B cell (primary cell): ENCODE data around the gene CLDN24. TPM values are rescaled to one million over a fixed set of nuclear protein-coding genes. Genes with fewer than 3 reads are reported as not detected.

Experiments used
- ATAC-seq: fragments of 200-7000 bp; cut with Tn5 transposase; one replicate; pipeline ENCODE4 v1.10.0; 2021; ENCODE audit warnings: low read depth, mild to moderate bottlenecking, moderate number of reproducible peaks, moderate library complexity
- CTCF ChIA-PET: fragments of 350-600 bp; sonication (Branson Sonifier 250); formaldehyde crosslinking; loops from one replicate; lab custom pipeline; 2021; ENCODE audit warnings: antibody characterized with exemption, inconsistent platforms; lab: Charles Lee
- POLR2A ChIA-PET: fragments of 350-600 bp; sonication (Branson Sonifier 250); formaldehyde crosslinking; loops from one replicate; lab custom pipeline; 2021; ENCODE audit warnings: antibody characterized with exemption; lab: Charles Lee
- DNase-seq: peaks from one replicate; pipeline ENCODE4 v3.0.0; 2013
- H2AFZ ChIP-seq: 2 replicates; pipeline ENCODE4 v1.6.1; 2012; ENCODE audit warnings: mild to moderate bottlenecking, low read depth, low read length; ENCODE audit not compliant: insufficient read depth, poor library complexity, severe bottlenecking
- H3K27ac ChIP-seq, 2 donors: 1 replicate in 1 of 2; 2 replicates in 1 of 2; pipeline ENCODE4 v1.5.1; 2012 to 2013; ENCODE audit warnings: low read length in 2 of 2, mild to moderate bottlenecking in 2 of 2, moderate library complexity in 1 of 2
- H3K27me3 ChIP-seq, 4 experiments: fragments of 200-600 bp in 1 of 4; sonication (generic) in 1 of 4; replicated peaks in 1 of 4; 1 replicate in 2 of 4; 2 replicates in 2 of 4; pipeline versions ENCODE4 v1.6.1 to v1.7.0; 2013 to 2016; ENCODE audit warnings: low read length in 3 of 4, mild to moderate bottlenecking in 2 of 4, mixed read lengths in 1 of 4, moderate library complexity in 1 of 4; ENCODE audit not compliant: insufficient read depth in 4 of 4, control insufficient read depth in 3 of 4; ENCODE audit errors: control extremely low read depth in 1 of 4
- H3K36me3 ChIP-seq, 2 experiments: replicated peaks in 1 of 2; 1 replicate in 1 of 2; 2 replicates in 1 of 2; pipeline versions ENCODE4 v1.6.1 to v1.7.1; 2013; ENCODE audit warnings: low read length in 1 of 2; ENCODE audit not compliant: insufficient read depth in 2 of 2, control insufficient read depth in 1 of 2; ENCODE audit errors: control extremely low read depth in 1 of 2, extremely low read depth in 1 of 2
- H3K4me1 ChIP-seq, 2 donors: fragments of 200-600 bp in 1 of 2; sonication (generic) in 1 of 2; 1 replicate in 1 of 2; 2 replicates in 1 of 2; pipeline versions ENCODE4 v1.5.1 to v1.6.1; 2013 to 2017; ENCODE audit warnings: low read length in 2 of 2; ENCODE audit not compliant: control insufficient read depth in 2 of 2, insufficient read depth in 2 of 2
- H3K4me2 ChIP-seq: replicated peaks from 2 replicates; pipeline ENCODE3; 2012; ENCODE audit warnings: mild to moderate bottlenecking, low read depth, low read length; ENCODE audit not compliant: poor library complexity, severe bottlenecking
- H3K4me3 ChIP-seq, 5 experiments: fragments of 200-600 bp in 1 of 5; sonication (generic) in 1 of 5; 1 replicate in 3 of 5; 2 replicates in 2 of 5; pipeline versions ENCODE4 v1.5.1 to v1.7.0; 2011 to 2016; ENCODE audit warnings: low read length in 4 of 5, mild to moderate bottlenecking in 4 of 5, low read depth in 2 of 5, control low read depth in 1 of 5, moderate library complexity in 1 of 5; ENCODE audit not compliant: insufficient read depth in 1 of 5; ENCODE audit errors: control extremely low read depth in 1 of 5, extremely low read depth in 1 of 5
- H3K79me2 ChIP-seq: fragments of 200-600 bp; sonication (generic); one replicate; pipeline ENCODE4 v1.6.0; 2016; ENCODE audit warnings: low read length; ENCODE audit not compliant: control insufficient read depth, insufficient read depth
- H3K9ac ChIP-seq: fragments of 200-600 bp; sonication (generic); 2 replicates; pipeline ENCODE4 v1.6.1; 2017; ENCODE audit warnings: mild to moderate bottlenecking, low read length, moderate library complexity
- H3K9me3 ChIP-seq, 3 donors: one replicate each; pipeline versions ENCODE4 v1.6.1 to v1.7.1; 2013; ENCODE audit warnings: low read length in 2 of 3; ENCODE audit not compliant: control insufficient read depth in 2 of 3, insufficient read depth in 1 of 3; ENCODE audit errors: control extremely low read depth in 1 of 3
- H4K20me1 ChIP-seq: 2 replicates; pipeline ENCODE4 v1.6.0; 2012; ENCODE audit warnings: mild to moderate bottlenecking, low read length; ENCODE audit not compliant: insufficient read depth, control insufficient read depth, poor library complexity, severe bottlenecking
- H3K27ac Mint-ChIP-seq: one replicate; pipeline ENCODE4 v1.8.0; 2021; ENCODE audit warnings: mixed read lengths
- H3K27me3 Mint-ChIP-seq: one replicate; pipeline ENCODE4 v1.8.0; 2021; ENCODE audit warnings: mixed read lengths
- H3K4me1 Mint-ChIP-seq: one replicate; pipeline ENCODE4 v1.8.0; 2021; ENCODE audit warnings: mixed read lengths
- H3K4me3 Mint-ChIP-seq: one replicate; pipeline ENCODE4 v1.8.0; 2021; ENCODE audit warnings: mixed read lengths
- H3K9me3 Mint-ChIP-seq: one replicate; pipeline ENCODE4 v1.8.0; 2022; ENCODE audit warnings: mixed read lengths; ENCODE audit not compliant: insufficient read depth
- EZH2 ChIP-seq: IDR thresholded peaks from 2 replicates; pipeline ENCODE4 v1.6.1; 2012; ENCODE audit warnings: borderline replicate concordance, low read depth, mild to moderate bottlenecking, moderate library complexity, low read length; ENCODE audit not compliant: insufficient read depth, poor library complexity, severe bottlenecking
- WGBS: methylation state at CpG from one replicate; pipeline ENCODE4 v1.1.5; 2013; ENCODE audit warnings: missing lambda C conversion rate; ENCODE audit not compliant: insufficient coverage; 5-methylcytosine and 5-hydroxymethylcytosine counted together
- intact Hi-C: fragments of 100-400 bp; cut with micrococcal nuclease; formaldehyde crosslinking; loops from one replicate; pipeline ENCODE4 v1.10.0; 2022
- polyA plus RNA-seq: library from polyadenylated mRNA; depleted of rRNA; stranded (reverse); fragments of >200 nt; gene quantifications from 2 replicates; pipeline ENCODE4 v1.2.3, GENCODE V29; 2012
- total RNA-seq, 2 donors: library from RNA; stranded (reverse); fragments of 120-200 nt in 1 of 2; gene quantifications; 1 replicate in 1 of 2; 2 replicates in 1 of 2; pipeline versions ENCODE4 v1.2.3 to v1.2.4, GENCODE V29; 2013 to 2022
- TF ChIP-seq, protein P1 (sequence below): fragments of 200-600 bp; IDR thresholded peaks from one replicate; pipeline ENCODE4 v1.8.0; 2022; ENCODE audit warnings: antibody characterized with exemption, mild to moderate bottlenecking

Gene CLDN24
- total and polyA plus RNA-seq, 2 donors (not counting 1 experiment from before 2014, with no cell fraction given) = not detected

DNA sequence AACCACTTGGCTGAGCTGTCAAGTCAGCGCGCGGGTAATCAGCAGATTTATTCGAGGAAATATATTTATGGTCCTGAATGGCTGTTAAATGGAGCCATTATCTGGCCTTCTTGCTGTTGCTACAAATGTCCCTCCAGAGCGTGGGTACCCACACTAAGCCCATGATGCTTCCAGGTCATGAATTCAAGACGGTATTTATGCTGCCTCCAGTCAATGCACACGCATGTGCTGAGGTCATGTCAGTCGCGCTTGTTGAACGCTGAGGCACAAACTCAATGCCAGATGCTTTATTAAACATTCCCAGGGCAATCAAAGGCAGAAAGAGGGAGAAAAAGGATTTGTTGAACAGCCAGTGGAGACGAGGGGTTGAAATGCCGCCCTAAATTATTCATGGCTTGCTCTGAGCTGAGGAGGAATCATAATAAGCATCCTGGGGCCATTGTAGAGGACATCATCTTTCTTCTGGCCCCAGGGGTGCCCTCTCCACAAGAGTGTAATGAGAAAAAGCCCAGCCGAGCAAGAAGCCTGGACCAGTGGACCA, 36.1 kb upstream of the CLDN24 start:
- ChIA-PET CTCF (no interaction called here), POLR2A (no interaction called here)
- Histone ChIP-seq H3K4me3 (no peak overlapping the region), H4K20me1 (no peaks in the 10 kb centered on the region), H3K4me2 (no peak overlapping the region), H3K27ac (no peak overlapping the region), H3K27me3 (no peaks in the 10 kb centered on the region), H2AFZ (no peak overlapping the region), H3K36me3 (no peaks in the 10 kb centered on the region), H3K9ac (no peak overlapping the region), H3K9me3 (no peaks in the 10 kb centered on the region), H3K4me1 (no peaks in the 10 kb centered on the region), H3K79me2 (no peaks in the 10 kb centered on the region)
- Mint-ChIP-seq H3K4me3 (no peak overlapping the region), H3K27ac (no peak overlapping the region), H3K9me3 (no peaks in the 10 kb centered on the region), H3K27me3 (peaks cover 14% of the 10 kb centered on the region), H3K4me1 (no peaks in the 10 kb centered on the region)
- intact Hi-C loops = no loop called here
- DNase-seq (no peak), ATAC-seq (no peak)
- TF ChIP-seq, protein P1, sequence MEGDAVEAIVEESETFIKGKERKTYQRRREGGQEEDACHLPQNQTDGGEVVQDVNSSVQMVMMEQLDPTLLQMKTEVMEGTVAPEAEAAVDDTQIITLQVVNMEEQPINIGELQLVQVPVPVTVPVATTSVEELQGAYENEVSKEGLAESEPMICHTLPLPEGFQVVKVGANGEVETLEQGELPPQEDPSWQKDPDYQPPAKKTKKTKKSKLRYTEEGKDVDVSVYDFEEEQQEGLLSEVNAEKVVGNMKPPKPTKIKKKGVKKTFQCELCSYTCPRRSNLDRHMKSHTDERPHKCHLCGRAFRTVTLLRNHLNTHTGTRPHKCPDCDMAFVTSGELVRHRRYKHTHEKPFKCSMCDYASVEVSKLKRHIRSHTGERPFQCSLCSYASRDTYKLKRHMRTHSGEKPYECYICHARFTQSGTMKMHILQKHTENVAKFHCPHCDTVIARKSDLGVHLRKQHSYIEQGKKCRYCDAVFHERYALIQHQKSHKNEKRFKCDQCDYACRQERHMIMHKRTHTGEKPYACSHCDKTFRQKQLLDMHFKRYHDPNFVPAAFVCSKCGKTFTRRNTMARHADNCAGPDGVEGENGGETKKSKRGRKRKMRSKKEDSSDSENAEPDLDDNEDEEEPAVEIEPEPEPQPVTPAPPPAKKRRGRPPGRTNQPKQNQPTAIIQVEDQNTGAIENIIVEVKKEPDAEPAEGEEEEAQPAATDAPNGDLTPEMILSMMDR = no peak
- TF ChIP-seq EZH2 = no peak
- WGBS = 86% methylated on average over 9 of the region's 13 CpGs

DNA sequence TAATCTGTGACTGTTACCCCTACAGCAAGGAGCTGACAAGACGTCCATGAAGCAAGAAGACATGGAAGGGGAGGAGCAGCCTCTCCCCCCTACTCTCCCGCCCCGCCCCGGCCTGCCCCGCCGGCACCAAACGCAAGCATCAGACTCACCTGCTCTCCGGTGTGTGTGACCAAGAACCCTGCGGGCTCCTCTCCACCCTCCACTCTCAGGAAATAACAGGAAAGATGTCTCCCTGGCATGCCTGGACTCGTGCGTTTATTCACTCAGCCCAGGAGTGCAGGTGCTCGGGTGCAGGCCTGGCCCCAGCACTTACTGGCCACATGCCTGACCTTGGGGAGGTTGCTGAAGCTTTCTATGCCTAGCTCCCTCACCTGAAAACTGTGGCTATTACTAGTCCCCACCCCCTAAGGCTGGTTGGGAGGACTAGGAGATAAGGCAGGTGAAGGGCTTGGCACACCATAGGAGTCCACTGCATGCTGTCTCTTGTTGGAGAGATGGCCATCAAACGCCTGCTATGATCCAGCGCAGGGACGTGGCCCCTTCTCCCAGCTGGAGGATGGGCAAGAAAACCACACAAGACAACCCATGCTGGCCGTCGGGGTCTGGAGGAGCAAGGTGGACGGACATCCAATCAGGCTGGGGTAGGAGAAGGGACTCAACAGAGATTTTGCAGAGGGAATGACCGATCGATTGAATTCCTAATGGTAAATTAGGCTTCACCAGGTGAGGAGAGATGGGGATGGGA, 34.9 kb upstream of the CLDN24 start:
- ChIA-PET CTCF (no interaction called here), POLR2A (no interaction called here)
- WGBS = 96% methylated on average over 17 of the region's 20 CpGs
- no peaks in the 10 kb centered on the region for H3K36me3 ChIP-seq
- no peaks in the 10 kb centered on the region for H3K9me3 ChIP-seq
- H3K4me1 ChIP-seq = no peaks in the 10 kb centered on the region
- H3K9ac ChIP-seq = no peak overlapping the region
- Mint-ChIP-seq H3K9me3 (no peaks in the 10 kb centered on the region), H3K27me3 (peaks cover 19% of the 10 kb centered on the region), H3K27ac (no peak overlapping the region), H3K4me3 (no peak overlapping the region), H3K4me1 (no peaks in the 10 kb centered on the region)
- DNase-seq (no peak), ATAC-seq (no peak)
- no peak overlapping the region for H3K4me3 ChIP-seq
- intact Hi-C loops = no loop called here
- H3K27me3 ChIP-seq = no peaks in the 10 kb centered on the region
- TF ChIP-seq, protein P1 = no peak
- TF ChIP-seq EZH2 = no peak
- H4K20me1 ChIP-seq = no peaks in the 10 kb centered on the region
- no peak overlapping the region for H3K27ac ChIP-seq
- no peak overlapping the region for H2AFZ ChIP-seq
- H3K79me2 ChIP-seq = no peaks in the 10 kb centered on the region
- H3K4me2 ChIP-seq = no peak overlapping the region
